G401 (cell line): ENCODE measurements around the gene CAPN11. TPM values are rescaled to one million over a fixed set of nuclear protein-coding genes. Genes with fewer than 3 reads are reported as not detected.
"Not testable (repeated sequence)": the region's sequence is repeated elsewhere in the genome, so short reads cannot be mapped to it uniquely, and the experiment has no call there.

Source experiments
- DNase-seq: peaks from one replicate; pipeline ENCODE4 v3.0.0-alpha.2; 2015; ENCODE audit warnings: low spot score
- in situ Hi-C: cut with HindIII; loops from 2 replicates; pipeline ENCODE4 v1.10.0; 2016; ENCODE audit warnings: low sequenced_read_pairs, mixed read lengths
- total RNA-seq: library from RNA; depleted of rRNA; stranded (reverse); fragments of >200 nt; shearing (Covaris generic); gene quantifications from 2 replicates; pipeline ENCODE4 v1.2.3, GENCODE V29; 2014

Gene CAPN11
- total RNA-seq, 1 experiment from 2014 or later, result not detected

GRCh38 chr6:44193307-44193910 lies 34.8 kb downstream of the CAPN11 start:
- DNase-seq, result no peak
- in situ Hi-C loops, result no loop called here

- no peak for DNase-seq
- in situ Hi-C loops, result no loop called here
These were observed 35.7 kb downstream of the CAPN11 start for GRCh38 chr6:44194326-44194725.

DNA sequence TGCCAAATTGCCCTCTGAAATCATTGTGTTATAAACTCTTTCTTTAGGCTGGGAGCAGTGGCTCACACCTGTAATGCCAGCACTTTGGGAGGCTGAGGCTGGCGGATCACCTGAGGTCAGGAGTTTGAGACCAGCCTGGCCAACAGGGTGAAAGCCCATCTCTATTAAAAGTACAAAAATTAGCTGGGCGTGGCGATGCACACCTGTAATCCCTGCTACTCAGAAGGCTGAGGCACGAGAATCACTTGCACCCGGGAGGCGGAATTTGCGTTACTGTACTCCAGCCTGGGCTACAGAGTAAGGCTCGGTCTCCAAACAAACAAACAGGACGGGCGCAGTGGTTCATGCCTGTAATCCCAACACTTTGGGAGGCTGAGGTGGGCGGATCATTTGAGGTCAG lies 37.7 kb downstream of the CAPN11 start:
- in situ Hi-C loops, DNase-seq: not testable (repeated sequence)

- in situ Hi-C loops, result no loop called here
- no peak for DNase-seq
These were observed 40.1 kb downstream of the CAPN11 start for GRCh38 chr6:44198684-44199083.

GRCh38 chr6:44199883-44200282 lies 41.3 kb downstream of the CAPN11 start:
- in situ Hi-C loops, result no loop called here
- DNase-seq, result no peak

DNA sequence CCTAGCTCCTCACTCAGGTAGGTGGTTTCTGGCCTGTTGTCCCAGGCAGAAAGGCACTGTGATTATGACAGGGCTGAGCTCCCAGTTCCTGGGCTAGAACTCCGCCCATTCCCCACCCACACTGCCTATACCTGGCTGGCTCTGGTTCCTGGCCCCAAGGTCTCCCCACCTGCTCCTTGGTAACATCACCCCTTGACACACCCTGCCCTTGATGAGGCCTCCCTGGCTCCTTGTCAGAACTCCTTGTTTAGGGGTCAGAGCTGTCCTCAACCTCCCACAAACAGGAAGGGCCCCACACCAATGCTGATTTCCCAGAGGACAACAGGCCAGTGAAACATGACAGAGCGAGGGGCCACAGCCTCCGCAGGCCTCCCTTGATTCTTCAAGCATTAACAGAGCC lies 42.6 kb downstream of the CAPN11 start:
- in situ Hi-C loops, result no loop called here
- no peak for DNase-seq

- in situ Hi-C loops, result no loop called here
These were observed 43.2 kb downstream of the CAPN11 start for GRCh38 chr6:44201638-44202303.

GRCh38 chr6:44202332-44202971 lies 43.8 kb downstream of the CAPN11 start:
- DNase-seq, result no peak
- in situ Hi-C loops, result no loop called here

More at GRCh38 chr6:44201638-44202303, 43.2 kb downstream of the CAPN11 start:
- no peak for DNase-seq

- in situ Hi-C loops, result no loop called here
- DNase-seq, result no peak
These were observed 44.5 kb downstream of the CAPN11 start for GRCh38 chr6:44202972-44203750.

GRCh38 chr6:44203955-44204354 lies 45.3 kb downstream of the CAPN11 start:
- no peak for DNase-seq
- in situ Hi-C loops, result no loop called here

GRCh38 chr6:44207966-44208365 lies 49.3 kb downstream of the CAPN11 start:
- in situ Hi-C loops, result no loop called here
- no peak for DNase-seq

DNA sequence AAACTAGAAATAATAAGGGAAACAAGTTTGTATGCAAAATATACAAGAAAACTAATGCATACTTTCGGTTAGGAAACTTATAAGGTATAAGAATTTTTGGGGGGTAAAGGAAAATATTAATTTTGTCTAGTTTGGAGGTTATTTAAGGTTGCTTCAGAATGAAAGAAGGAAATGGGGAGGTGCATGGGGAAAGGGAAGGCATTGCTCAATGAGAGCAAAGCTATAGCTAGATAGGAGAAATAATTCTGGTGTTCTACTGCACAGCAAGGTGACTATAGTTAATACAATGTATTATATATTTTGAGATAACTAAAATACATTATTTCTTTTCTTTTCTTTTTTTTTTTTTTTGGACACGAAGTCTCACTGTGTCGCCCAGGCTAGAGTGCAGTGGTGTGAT lies 52.7 kb downstream of the CAPN11 start:
- in situ Hi-C loops, result no loop called here
- DNase-seq, result no peak

- in situ Hi-C loops, result no loop called here
- no peak for DNase-seq
These were observed 55.7 kb downstream of the CAPN11 start for GRCh38 chr6:44214307-44214706.

- DNase-seq, result no peak
- in situ Hi-C loops, result no loop called here
These were observed 58.2 kb downstream of the CAPN11 start, which contains the start of gene MYMX for GRCh38 chr6:44216677-44217331. Gene MYMX (plus strand): TSS chr6:44216926. CDS start chr6:44217472, 546 bp downstream.

DNA sequence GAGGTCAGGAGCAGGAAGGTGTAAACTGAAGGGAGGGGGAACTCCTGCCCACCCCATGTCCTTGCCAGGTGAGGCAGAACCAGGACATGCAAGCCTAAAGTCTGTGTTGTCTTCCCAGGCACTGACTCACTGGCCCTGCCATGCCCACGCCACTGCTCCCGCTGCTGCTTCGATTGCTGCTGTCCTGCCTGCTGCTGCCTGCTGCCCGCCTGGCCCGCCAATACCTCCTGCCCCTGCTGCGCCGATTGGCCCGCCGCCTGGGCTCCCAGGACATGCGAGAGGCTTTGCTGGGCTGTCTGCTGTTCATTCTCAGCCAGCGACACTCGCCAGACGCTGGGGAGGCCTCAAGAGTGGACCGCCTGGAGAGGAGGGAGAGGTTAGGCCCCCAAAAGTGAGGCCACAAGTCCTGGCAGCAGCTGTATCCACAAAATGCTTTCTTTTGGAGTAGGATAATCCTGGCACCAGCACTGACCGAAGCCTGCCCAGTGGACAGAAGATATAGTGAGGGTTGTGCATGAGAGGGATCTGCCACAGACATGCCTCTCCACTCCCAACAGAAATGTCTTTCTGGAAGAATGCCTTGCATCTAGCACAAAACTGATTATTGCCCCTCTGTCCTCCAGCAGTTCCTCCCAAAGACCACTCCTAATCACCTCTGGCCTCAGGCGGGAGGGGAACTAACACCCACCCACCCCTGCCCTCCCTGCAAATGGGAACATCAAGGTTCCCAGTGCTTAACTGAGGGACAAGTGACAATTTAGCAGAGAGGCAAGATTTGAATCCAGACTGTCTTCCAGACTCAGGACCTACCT lies 58.9 kb downstream of the CAPN11 start:
- in situ Hi-C loops, result no loop called here

GRCh38 chr6:44219053-44219814 lies 60.6 kb downstream of the CAPN11 start:
- in situ Hi-C loops, result no loop called here
- DNase-seq, result peak; percentile 26

More for the DNA sequence above, 58.9 kb downstream of the CAPN11 start:
- peak; percentile 80 for DNase-seq

DNA sequence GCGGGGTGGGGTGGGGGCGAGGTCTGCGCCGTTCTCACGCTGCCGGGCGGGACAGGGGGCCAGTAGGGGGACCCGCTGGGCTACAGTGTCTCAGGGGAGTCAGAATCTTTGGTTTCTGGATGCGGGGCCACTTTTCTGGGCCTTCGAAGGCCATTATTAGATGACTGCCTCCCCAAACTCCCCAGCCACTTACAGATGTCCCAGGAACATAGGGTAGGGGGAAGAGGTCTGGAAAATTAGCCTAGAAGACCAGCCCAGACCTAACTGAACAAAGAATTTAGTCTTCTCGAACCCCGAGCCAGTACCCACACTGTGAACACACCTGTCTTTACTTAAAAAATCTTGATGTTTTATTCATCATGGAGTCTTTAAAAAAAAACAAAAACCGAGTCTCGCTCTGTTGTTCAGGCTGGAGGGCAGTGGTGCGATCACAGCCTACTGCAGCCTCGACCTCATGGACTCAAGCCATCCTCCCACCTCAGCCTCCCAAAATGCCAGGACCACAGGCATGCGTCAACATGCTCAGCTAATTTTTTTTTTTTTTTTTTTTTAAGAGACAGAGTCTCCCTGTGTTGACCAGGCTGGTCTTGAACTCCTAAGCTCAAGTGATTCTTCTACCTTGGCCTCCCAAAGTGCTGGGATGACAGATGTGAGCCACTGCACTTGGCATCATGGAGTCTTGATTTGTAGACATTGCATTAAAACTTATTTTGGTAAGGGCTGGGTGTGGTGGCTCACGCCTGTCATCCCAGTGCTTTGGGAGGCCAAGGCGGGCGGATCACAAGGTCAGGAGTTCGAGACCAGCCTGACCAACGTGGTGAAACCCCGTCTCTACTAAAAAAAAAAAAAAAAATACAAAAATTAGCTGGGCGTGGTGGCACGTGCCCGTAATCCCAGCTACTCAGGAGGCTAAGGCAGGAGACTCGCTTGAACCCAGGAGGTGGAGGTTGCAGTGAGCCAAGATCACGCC lies 61.5 kb downstream of the CAPN11 start:
- DNase-seq, result no peak
- in situ Hi-C loops, result no loop called here
